ENCODE measurements around the gene MAPK4. TPM values are rescaled to one million over a fixed set of nuclear protein-coding genes. Genes with fewer than 3 reads are reported as not detected.

The MAPK4 gene
- total RNA-seq, 1 donor from 2014 or later = 23.6 TPM

- DNase-seq (ENCODE audit: low spot score in 2 of 2) = no peak
- FAIRE-seq = no peak
Measured at GRCh38 chr18:50707855-50708469, 148.1 kb downstream of the MAPK4 start.

GRCh38 chr18:50709193-50709592 is 149.3 kb downstream of the MAPK4 start:
- FAIRE-seq (no peak), DNase-seq (ENCODE audit: low spot score in 2 of 2) (no peak)

DNA sequence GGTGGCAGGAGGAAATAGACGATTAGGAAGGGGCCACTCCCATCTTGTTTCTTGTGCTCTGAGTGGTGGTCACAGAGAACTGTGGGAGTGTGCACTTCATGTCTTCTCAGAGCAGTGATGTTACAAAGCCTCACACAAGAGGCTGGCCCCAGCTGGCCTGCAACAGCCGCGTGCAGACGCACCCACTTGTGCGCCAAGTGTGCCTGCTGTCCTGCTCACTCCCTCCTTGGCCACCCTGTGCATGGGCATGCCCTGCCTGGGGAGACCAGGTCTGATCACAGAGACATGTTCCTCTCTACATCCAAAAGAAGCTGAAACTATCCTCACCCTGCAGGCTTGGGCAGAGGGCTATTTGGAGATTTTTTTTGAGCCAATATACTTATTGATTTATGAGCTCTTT is 151.5 kb downstream of the MAPK4 start:
- no peak for DNase-seq (ENCODE audit: low spot score in 2 of 2)

GRCh38 chr18:50715919-50716318 is 156.0 kb downstream of the MAPK4 start:
- FAIRE-seq = no peak
- DNase-seq (ENCODE audit: low spot score in 2 of 2) = no peak

More for the DNA sequence above, 151.5 kb downstream of the MAPK4 start:
- FAIRE-seq = no peak

GRCh38 chr18:50716902-50717301 is 157.0 kb downstream of the MAPK4 start:
- FAIRE-seq (no peak), DNase-seq (ENCODE audit: low spot score in 2 of 2) (no peak)

- FAIRE-seq (no peak), DNase-seq (ENCODE audit: low spot score in 2 of 2) (no peak)
Measured at GRCh38 chr18:50717563-50717962, 157.7 kb downstream of the MAPK4 start.

DNA sequence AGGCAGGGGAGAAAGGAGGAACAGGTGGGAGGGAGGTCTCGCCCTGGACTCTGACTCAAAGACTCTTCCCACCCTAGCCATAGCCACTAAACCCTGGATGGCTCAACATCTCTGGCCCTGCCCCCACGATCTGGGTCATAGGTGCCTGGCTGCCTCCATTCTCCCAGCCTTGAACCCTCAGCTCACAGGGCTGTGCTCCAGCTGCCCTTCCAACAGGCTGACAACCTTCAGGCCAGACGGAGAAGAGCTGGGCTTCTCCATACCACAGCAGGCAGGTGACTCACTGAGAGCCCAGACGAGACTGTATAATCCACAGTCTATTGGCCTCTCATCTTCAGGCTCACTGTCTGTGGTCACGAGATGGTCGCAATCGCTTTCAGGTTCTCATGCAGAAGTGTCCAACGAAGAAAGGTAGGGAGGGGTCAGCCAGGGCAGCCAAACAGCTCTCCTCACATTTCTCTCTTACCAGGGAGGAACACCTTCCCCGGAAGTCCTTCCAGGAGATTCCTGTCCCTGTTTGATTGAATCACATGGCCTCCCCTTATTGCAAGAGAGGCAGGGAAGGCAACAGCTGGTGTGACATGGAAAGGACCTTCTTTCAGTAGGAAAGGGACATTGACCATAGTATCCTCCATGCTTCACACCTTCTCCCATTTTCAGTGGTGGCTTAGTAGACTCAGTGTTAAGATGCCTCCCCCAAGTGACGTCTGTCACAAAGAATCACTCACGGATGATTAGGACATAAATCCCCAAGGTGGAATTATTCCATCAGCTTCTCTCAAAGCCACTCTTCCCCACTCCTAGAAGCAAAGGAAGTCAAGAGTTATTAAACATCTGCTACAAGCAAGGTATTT is 159.8 kb downstream of the MAPK4 start:
- FAIRE-seq = no peak
- DNase-seq (ENCODE audit: low spot score in 2 of 2) = no peak

- FAIRE-seq (no peak), DNase-seq (ENCODE audit: low spot score in 2 of 2) (no peak)
Measured at GRCh38 chr18:50720325-50720674, 160.4 kb downstream of the MAPK4 start.

DNA sequence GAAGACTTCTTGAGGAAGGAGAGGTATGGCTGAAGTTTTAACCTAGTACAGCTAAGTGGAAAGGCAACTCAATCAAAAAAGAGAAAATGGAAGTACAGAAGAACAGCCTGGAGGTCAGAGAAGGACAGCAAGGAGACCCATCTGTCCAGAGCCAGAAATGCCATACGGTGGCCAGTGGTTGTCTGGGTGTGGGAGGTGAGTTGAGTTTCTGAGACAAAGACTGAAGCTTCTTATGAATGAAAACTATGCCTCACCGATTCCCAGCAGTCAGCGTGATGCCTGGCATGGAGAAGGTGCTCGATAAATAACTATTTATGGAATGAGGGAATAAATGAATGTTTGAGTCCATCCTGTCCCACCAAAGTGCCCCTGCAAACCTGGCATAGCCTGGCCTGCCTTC is 161.1 kb downstream of the MAPK4 start:
- FAIRE-seq (no peak), DNase-seq (ENCODE audit: low spot score in 2 of 2) (no peak)

GRCh38 chr18:50721451-50722120 is 161.7 kb downstream of the MAPK4 start:
- FAIRE-seq = no peak

DNA sequence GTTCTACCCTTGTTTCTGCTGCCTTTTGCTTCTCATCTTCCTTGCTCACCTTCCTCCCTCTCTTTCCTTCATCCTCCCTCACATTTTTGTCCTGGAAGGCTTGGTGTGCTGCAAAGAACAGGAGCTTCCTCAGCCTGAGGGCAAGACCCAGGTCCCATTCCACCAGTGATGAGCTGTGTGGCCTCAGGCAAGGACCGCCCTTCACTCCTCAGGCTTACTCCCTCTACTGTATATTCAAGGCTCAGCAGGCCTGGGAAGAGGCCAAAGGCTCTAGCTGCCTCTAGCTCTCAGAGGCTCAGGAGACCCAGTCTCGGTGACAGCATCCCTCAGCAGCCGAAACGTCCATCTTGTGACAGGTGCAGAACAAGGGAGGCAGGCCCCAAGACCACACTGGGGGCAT is 162.4 kb downstream of the MAPK4 start:
- DNase-seq (ENCODE audit: low spot score in 2 of 2) (no peak), FAIRE-seq (no peak)

More at GRCh38 chr18:50721451-50722120, 161.7 kb downstream of the MAPK4 start:
- DNase-seq (ENCODE audit: low spot score in 2 of 2) = no peak

GRCh38 chr18:50724751-50725151 is 164.9 kb downstream of the MAPK4 start:
- no peak for DNase-seq (ENCODE audit: low spot score in 2 of 2)
- FAIRE-seq = no peak

DNA sequence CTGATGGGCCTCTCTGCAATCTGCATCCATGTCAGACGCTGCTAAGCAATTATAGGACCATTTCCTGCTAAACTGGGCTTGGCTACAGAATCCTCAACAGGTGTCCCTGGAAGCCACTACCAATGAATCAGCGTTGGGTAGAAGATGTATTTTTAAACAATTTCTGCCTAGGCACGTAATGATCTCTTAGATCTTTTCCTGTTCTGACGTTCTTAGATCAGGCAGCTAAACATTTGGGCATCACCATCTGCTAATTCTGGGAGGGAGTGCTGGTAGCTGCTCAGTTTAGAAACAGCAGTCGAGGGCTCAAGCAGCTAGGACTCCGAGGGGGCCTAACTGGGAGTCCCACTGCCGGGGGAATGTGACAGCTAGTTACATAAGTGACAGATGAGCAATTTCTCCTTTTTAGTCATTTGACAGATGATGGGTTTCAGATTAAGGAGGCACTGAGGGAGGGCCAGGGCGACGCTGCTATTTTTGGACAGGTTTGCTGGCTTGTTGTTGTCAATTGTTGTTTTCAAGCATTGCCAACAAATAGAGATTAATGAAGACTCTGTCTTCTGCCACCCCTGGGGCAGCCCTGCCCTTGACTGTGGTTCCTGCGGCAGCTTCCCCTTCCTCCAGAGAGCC is 167.2 kb downstream of the MAPK4 start:
- no peak for FAIRE-seq
- peak in 1 of 2 donors; percentile 45 for DNase-seq (ENCODE audit: low spot score in 2 of 2)

GRCh38 chr18:50727721-50728471 is 168.0 kb downstream of the MAPK4 start:
- FAIRE-seq (no peak), DNase-seq (ENCODE audit: low spot score in 2 of 2) (no peak)

GRCh38 chr18:50729376-50729775 is 169.5 kb downstream of the MAPK4 start:
- DNase-seq (ENCODE audit: low spot score in 2 of 2) (no peak), FAIRE-seq (no peak)

GRCh38 chr18:50729986-50730385 is 170.1 kb downstream of the MAPK4 start:
- DNase-seq (ENCODE audit: low spot score in 2 of 2) (no peak), FAIRE-seq (no peak)

GRCh38 chr18:50734342-50734741 is 174.5 kb downstream of the MAPK4 start:
- DNase-seq (ENCODE audit: low spot score in 2 of 2) = no peak
- FAIRE-seq = no peak

DNA sequence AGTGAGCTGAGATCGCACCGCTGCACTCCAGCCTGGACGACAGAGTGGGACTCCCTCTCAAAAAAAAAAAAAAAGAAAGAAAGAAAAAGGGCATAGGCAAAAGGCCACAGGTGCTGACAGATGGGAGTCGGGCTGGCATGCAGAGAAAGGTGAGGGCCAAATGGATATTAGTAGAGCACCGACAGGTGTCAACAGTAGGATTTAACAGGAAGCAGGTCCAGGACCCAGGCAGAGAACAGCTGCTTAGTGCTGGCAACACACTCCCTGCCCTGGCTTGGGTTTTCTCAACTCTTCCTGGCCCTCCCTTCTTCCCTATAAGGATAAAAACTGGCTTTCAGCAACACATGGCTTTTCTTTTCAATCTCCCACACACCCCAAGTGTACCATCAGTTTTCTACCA is 175.0 kb downstream of the MAPK4 start:
- FAIRE-seq (no peak), DNase-seq (ENCODE audit: low spot score in 2 of 2) (no peak)

DNA sequence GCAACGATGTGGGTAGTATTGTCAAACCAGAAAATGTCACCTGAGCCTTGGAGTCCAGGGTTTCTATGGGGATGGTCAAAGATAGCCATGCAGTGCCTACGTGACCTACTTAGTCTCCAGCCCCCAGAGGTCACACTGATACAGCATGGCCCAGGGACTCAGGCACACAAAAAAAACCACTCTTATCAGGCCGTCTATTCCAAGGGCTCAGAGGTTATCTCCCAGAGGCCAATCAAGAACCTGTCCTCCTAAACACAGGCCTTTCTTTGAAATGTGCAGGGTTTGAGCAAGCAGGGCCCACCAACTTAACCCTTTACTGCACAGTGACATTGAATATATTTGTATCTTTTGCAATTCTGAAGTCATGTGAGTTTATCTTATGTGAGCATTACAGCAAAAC is 177.2 kb downstream of the MAPK4 start:
- FAIRE-seq (no peak), DNase-seq (ENCODE audit: low spot score in 2 of 2) (no peak)

GRCh38 chr18:50738098-50738757 is 178.3 kb downstream of the MAPK4 start:
- no peak for DNase-seq (ENCODE audit: low spot score in 2 of 2)
- FAIRE-seq = no peak
